Measurements from ENCODE around the gene TSPAN18. TPM values are rescaled to one million over a fixed set of nuclear protein-coding genes. Genes with fewer than 3 reads are reported as not detected.

Gene TSPAN18
- total and polyA plus RNA-seq, 2 of the 4 experiments (the other 2 are of a cell fraction): 0.36 to 1.1 TPM

- DNase-seq (no peak), ATAC-seq (ENCODE audit: low read depth) (no peak)
- H3K27ac ChIP-seq (ENCODE audit: insufficient read depth, low read length): no peak overlapping the region
- H2AK5ac ChIP-seq (ENCODE audit: low read depth, low read length): no peak overlapping the region
- H2BK20ac ChIP-seq (ENCODE audit: low read depth, low read length): no peak overlapping the region
- POLR2A ChIA-PET (ENCODE audit: unreplicated experiment): no interaction called here
- dilution Hi-C loops (cut with HindIII; ENCODE audit: low sequenced_read_pairs, unreplicated experiment): no loop called here
- no peaks in the 10 kb centered on the region for H3K79me1 ChIP-seq (ENCODE audit: low read depth in 1 of 2, low read length in 2 of 2)
- H3K14ac ChIP-seq (replicated peaks; ENCODE audit: low read depth, low read length): no peak overlapping the region
- H4K91ac ChIP-seq (ENCODE audit: insufficient read depth, low read depth, low read length): no peak overlapping the region
- intact Hi-C loops (cut with micrococcal nuclease): no loop called here
- no peak overlapping the region for H3K4ac ChIP-seq (ENCODE audit: low read depth, low read length)
- H2BK15ac ChIP-seq (ENCODE audit: low read depth, low read length): no peak overlapping the region
- H4K8ac ChIP-seq (ENCODE audit: low read depth in 2 of 2, low read length in 2 of 2): no peak overlapping the region
- no peaks in the 10 kb centered on the region for H3K9me3 ChIP-seq (ENCODE audit: control insufficient read depth, insufficient read depth, low read length)
- H4K5ac ChIP-seq (ENCODE audit: low read depth, low read length): no peak overlapping the region
- no peak overlapping the region for H2BK120ac ChIP-seq (ENCODE audit: low read depth, low read length)
- no peaks in the 10 kb centered on the region for H3K9me1 ChIP-seq (ENCODE audit: insufficient read depth, low read length)
- H3K36me3 ChIP-seq (ENCODE audit: control insufficient read depth, insufficient read depth, low read length): no peaks in the 10 kb centered on the region
- in situ Hi-C loops (cut with MboI; ENCODE audit: low sequenced_read_pairs): no loop called here
- H3K4me2 ChIP-seq (ENCODE audit: low read depth, low read length): no peak overlapping the region
- no peak overlapping the region for H2BK5ac ChIP-seq (ENCODE audit: low read depth, low read length, poor library complexity, severe bottlenecking)
- TF ChIP-seq MAFK (IDR thresholded peaks at IDR 0.05; ENCODE audit: low read depth, low read length) (no peak), CEBPB (IDR thresholded peaks at IDR 0.05; ENCODE audit: low read depth, low read length) (no peak)
- CTCF ChIA-PET: no interaction called here
- no peak overlapping the region for H2AK9ac ChIP-seq (replicated peaks; ENCODE audit: low read depth, low read length, poor library complexity)
- no peak overlapping the region for H3K18ac ChIP-seq (ENCODE audit: low read depth, low read length)
- H2AFZ ChIP-seq (replicated peaks; ENCODE audit: low read length, poor library complexity): no peak overlapping the region
- no TSS peak for BruUV-seq (replicated peaks)
- H3K23ac ChIP-seq (ENCODE audit: low read depth, low read length): no peak overlapping the region
- H3K9ac ChIP-seq (ENCODE audit: low read depth, low read length): no peak overlapping the region
- no peak overlapping the region for H3K56ac ChIP-seq (ENCODE audit: extremely low read depth, insufficient read depth, low read length)
- H4K20me1 ChIP-seq (ENCODE audit: insufficient read depth, low read length): no peaks in the 10 kb centered on the region
- H3K27me3 ChIP-seq (ENCODE audit: control insufficient read depth, insufficient read depth, low read length): peaks cover 30% of the 10 kb centered on the region
- 100% methylated on average over 1 of the region's 12 CpGs; no CpG with 5 or more reads in 1 of the 2 experiments for WGBS, 2 experiments (ENCODE audit: extremely low coverage in 2 of 2, insufficient read length in 1 of 2)
- H3K4me1 ChIP-seq (ENCODE audit: control insufficient read depth, insufficient read depth, low read length): no peaks in the 10 kb centered on the region
- H3K4me3 ChIP-seq (ENCODE audit: insufficient read depth, low read depth, low read length): no peak overlapping the region
Observed at GRCh38 chr11:44969651-44970252, 243.0 kb downstream of the TSPAN18 start.

Measured in IMR-90 (cell line).